PC-3 (cell line): ENCODE measurements around the gene NCAPD2.

ENCODE experiments used
- CTCF ChIP-seq: fragments of 300-600 bp; sonication (generic); conservative IDR thresholded peaks from 2 replicates; pipeline ENCODE4 v1.5.1; 2017; ENCODE audit warnings: antibody characterized with exemption, low read depth, mild to moderate bottlenecking, low read length
- EZH2 ChIP-seq: fragments of 300-600 bp; sonication (generic); IDR thresholded peaks from one replicate; pipeline ENCODE4 v1.6.1; 2017; ENCODE audit warnings: antibody characterized with exemption, mild to moderate bottlenecking, low read length; ENCODE audit not compliant: unreplicated experiment
- EZH2phosphoT487 ChIP-seq: fragments of 300-600 bp; sonication (generic); IDR thresholded peaks from 2 replicates; pipeline ENCODE4 v1.6.1; 2018; ENCODE audit warnings: mild to moderate bottlenecking, antibody characterized with exemption, low read length, borderline replicate concordance

GRCh38 chr12:6542209-6543009 is 48.5 kb downstream of the NCAPD2 start:
- TF ChIP-seq EZH2 (no peak), CTCF (no peak), EZH2phosphoT487 (no peak)
